ENCODE results near the gene RABGAP1L. TPM values are rescaled to one million over a fixed set of nuclear protein-coding genes. Genes with fewer than 3 reads are reported as not detected.
A peak's percentile ranks its signal among the peaks of the same experiment; 100 is the strongest.
"Not testable (repeated sequence)": the region's sequence is repeated elsewhere in the genome, so short reads cannot be mapped to it uniquely, and the experiment has no call there.

The RABGAP1L gene
- polyA plus RNA-seq, 4 donors, result 20.6 to 53.9 (median 25.1) TPM

DNA sequence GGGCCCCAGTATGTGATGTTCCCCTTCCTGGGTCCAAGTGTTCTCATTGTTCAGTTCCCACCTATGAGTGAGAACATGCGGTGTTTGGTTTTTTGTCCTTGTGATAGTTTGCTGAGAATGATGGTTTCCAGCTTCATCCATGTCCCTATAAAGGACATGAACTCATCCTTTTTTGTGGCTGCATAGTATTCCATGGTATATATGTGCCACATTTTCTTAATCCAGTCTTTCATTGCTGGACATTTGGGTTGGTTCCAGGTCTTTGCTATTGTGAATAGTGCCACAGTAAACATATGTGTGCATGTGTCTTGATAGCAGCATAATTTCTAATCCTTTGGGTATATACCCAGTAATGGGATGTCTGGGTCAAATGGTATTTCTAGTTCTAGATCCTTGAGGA, 736.3 kb downstream of the RABGAP1L start:
- Histone ChIP-seq H3K36me3 (ENCODE audit: control insufficient read depth in 3 of 3, insufficient read depth in 2 of 3, low read depth in 1 of 3, low read length in 3 of 3) (peaks cover 0 to 14% (median under 1%) of the 10 kb centered on the region in 3 donors), H3K4me1 (ENCODE audit: control insufficient read depth in 3 of 3, insufficient read depth in 2 of 3, low read depth in 1 of 3, low read length in 2 of 3) (peaks cover 0 to 29% (median 3%) of the 10 kb centered on the region in 3 donors)
- FAIRE-seq; H3K9me3 ChIP-seq (ENCODE audit: control insufficient read depth in 2 of 2, insufficient read depth in 1 of 2, low read depth in 1 of 2, low read length in 1 of 2); H3K27me3 ChIP-seq (ENCODE audit: control insufficient read depth in 3 of 3, insufficient read depth in 3 of 3, low read length in 3 of 3); H3K27ac ChIP-seq (ENCODE audit: low read depth in 1 of 3, low read length in 2 of 3); DNase-seq; H3K4me3 ChIP-seq (ENCODE audit: low read depth in 1 of 3, low read length in 3 of 3): not testable (repeated sequence)
- 100% methylated on average over 1 of the region's 1 CpG; no CpG with 5 or more reads in 2 of the 3 donors for WGBS, 3 donors

GRCh38 chr1:174898102-174898797, 738.9 kb downstream of the RABGAP1L start:
- 18 to 65% (median 44%) methylated on average over 3 of the region's 3 CpGs for WGBS, 3 donors
- Histone ChIP-seq H3K36me3 (ENCODE audit: control insufficient read depth in 3 of 3, insufficient read depth in 2 of 3, low read depth in 1 of 3, low read length in 3 of 3) (peaks cover 0 to 14% (median 2%) of the 10 kb centered on the region in 3 donors), H3K9me3 (ENCODE audit: control insufficient read depth in 2 of 2, insufficient read depth in 1 of 2, low read depth in 1 of 2, low read length in 1 of 2) (peaks cover 0 to 17% of the 10 kb centered on the region in 2 donors), H3K27ac (ENCODE audit: low read depth in 1 of 3, low read length in 2 of 3) (peak overlapping the region in 2 of 3 donors; percentile 43 to 58), H3K27me3 (ENCODE audit: control insufficient read depth in 3 of 3, insufficient read depth in 3 of 3, low read length in 3 of 3) (no peaks in the 10 kb centered on the region), H3K4me3 (ENCODE audit: low read depth in 1 of 3, low read length in 3 of 3) (no peak overlapping the region), H3K4me1 (ENCODE audit: control insufficient read depth in 3 of 3, insufficient read depth in 2 of 3, low read depth in 1 of 3, low read length in 2 of 3) (peaks cover 0 to 25% (median 3%) of the 10 kb centered on the region in 3 donors)
- DNase-seq (peak; percentile 43 to 52), FAIRE-seq (no peak)

DNA sequence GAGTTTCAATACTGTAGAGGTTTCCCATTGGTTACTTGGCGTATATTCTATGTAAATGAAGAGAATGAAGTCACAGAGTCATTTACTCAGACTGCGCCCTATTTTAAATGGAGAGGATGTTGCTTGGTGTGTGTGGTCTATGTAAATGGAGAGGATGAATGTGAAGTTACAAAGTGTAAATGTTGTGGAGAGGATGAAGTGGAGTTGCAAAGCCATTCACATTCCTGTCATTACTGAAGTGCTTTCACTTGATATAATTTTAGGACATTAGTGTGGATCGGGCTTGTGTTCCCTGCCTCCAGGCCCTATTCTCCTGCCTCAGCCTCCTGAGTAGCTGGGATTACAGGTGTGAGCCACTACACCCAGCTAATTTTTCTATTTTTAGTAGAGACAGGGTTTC, 741.0 kb downstream of the RABGAP1L start:
- DNase-seq, result no peak
- Histone ChIP-seq H3K4me3 (ENCODE audit: low read depth in 1 of 3, low read length in 3 of 3) (no peak overlapping the region), H3K9me3 (ENCODE audit: control insufficient read depth in 2 of 2, insufficient read depth in 1 of 2, low read depth in 1 of 2, low read length in 1 of 2) (peaks cover 0 to 27% of the 10 kb centered on the region in 2 donors), H3K27me3 (ENCODE audit: control insufficient read depth in 3 of 3, insufficient read depth in 3 of 3, low read length in 3 of 3) (no peaks in the 10 kb centered on the region), H3K4me1 (ENCODE audit: control insufficient read depth in 3 of 3, insufficient read depth in 2 of 3, low read depth in 1 of 3, low read length in 2 of 3) (peaks cover 0 to 9% (median 0%) of the 10 kb centered on the region in 3 donors), H3K27ac (ENCODE audit: low read depth in 1 of 3, low read length in 2 of 3) (no peak overlapping the region), H3K36me3 (ENCODE audit: control insufficient read depth in 3 of 3, insufficient read depth in 2 of 3, low read depth in 1 of 3, low read length in 3 of 3) (peaks cover 0 to 22% (median 2%) of the 10 kb centered on the region in 3 donors)
- 87 to 96% (median 92%) methylated on average over 3 of the region's 3 CpGs for WGBS, 3 donors
- no peak for FAIRE-seq

- no peaks in the 10 kb centered on the region for H3K27me3 ChIP-seq (ENCODE audit: control insufficient read depth in 3 of 3, insufficient read depth in 3 of 3, low read length in 3 of 3)
- DNase-seq, result no peak
These were observed 743.3 kb downstream of the RABGAP1L start for GRCh38 chr1:174902531-174903099.

GRCh38 chr1:174911606-174912005, 752.3 kb downstream of the RABGAP1L start:
- 87 to 97% (median 93%) methylated on average over 3 of the region's 3 CpGs for WGBS, 3 donors
- no peak overlapping the region for H3K4me3 ChIP-seq (ENCODE audit: low read depth in 1 of 3, low read length in 3 of 3)
- H3K27ac ChIP-seq (ENCODE audit: low read depth in 1 of 3, low read length in 2 of 3), result no peak overlapping the region
- H3K4me1 ChIP-seq (ENCODE audit: control insufficient read depth in 3 of 3, insufficient read depth in 2 of 3, low read depth in 1 of 3, low read length in 2 of 3), result peaks cover 0 to 16% (median 6%) of the 10 kb centered on the region in 3 donors
- H3K36me3 ChIP-seq (ENCODE audit: control insufficient read depth in 3 of 3, insufficient read depth in 2 of 3, low read depth in 1 of 3, low read length in 3 of 3), result peaks cover 0 to 8% (median 0%) of the 10 kb centered on the region in 3 donors
- H3K9me3 ChIP-seq (ENCODE audit: control insufficient read depth in 2 of 2, insufficient read depth in 1 of 2, low read depth in 1 of 2, low read length in 1 of 2), result peaks cover 0 to 3% of the 10 kb centered on the region in 2 donors
- DNase-seq, result no peak
- H3K27me3 ChIP-seq (ENCODE audit: control insufficient read depth in 3 of 3, insufficient read depth in 3 of 3, low read length in 3 of 3), result no peaks in the 10 kb centered on the region
- no peak for FAIRE-seq

More at GRCh38 chr1:174902531-174903099, 743.3 kb downstream of the RABGAP1L start:
- no peak overlapping the region for H3K27ac ChIP-seq (ENCODE audit: low read depth in 1 of 3, low read length in 2 of 3)
- peaks cover 0 to 6% (median 0%) of the 10 kb centered on the region in 3 donors for H3K4me1 ChIP-seq (ENCODE audit: control insufficient read depth in 3 of 3, insufficient read depth in 2 of 3, low read depth in 1 of 3, low read length in 2 of 3)
- no peak overlapping the region for H3K4me3 ChIP-seq (ENCODE audit: low read depth in 1 of 3, low read length in 3 of 3)
- H3K36me3 ChIP-seq (ENCODE audit: control insufficient read depth in 3 of 3, insufficient read depth in 2 of 3, low read depth in 1 of 3, low read length in 3 of 3), result peaks cover 0 to 29% (median 2%) of the 10 kb centered on the region in 3 donors
- no peak for FAIRE-seq
- H3K9me3 ChIP-seq (ENCODE audit: control insufficient read depth in 2 of 2, insufficient read depth in 1 of 2, low read depth in 1 of 2, low read length in 1 of 2), result peaks cover 0 to 42% of the 10 kb centered on the region in 2 donors
- 80 to 85% (median 81%) methylated on average over 4 of the region's 4 CpGs for WGBS, 3 donors

- Histone ChIP-seq H3K4me3 (ENCODE audit: low read depth in 1 of 3, low read length in 3 of 3) (no peak overlapping the region), H3K27me3 (ENCODE audit: control insufficient read depth in 3 of 3, insufficient read depth in 3 of 3, low read length in 3 of 3) (no peaks in the 10 kb centered on the region), H3K27ac (ENCODE audit: low read depth in 1 of 3, low read length in 2 of 3) (no peak overlapping the region), H3K36me3 (ENCODE audit: control insufficient read depth in 3 of 3, insufficient read depth in 2 of 3, low read depth in 1 of 3, low read length in 3 of 3) (peaks cover 0 to 7% (median 0%) of the 10 kb centered on the region in 3 donors), H3K4me1 (ENCODE audit: control insufficient read depth in 3 of 3, insufficient read depth in 2 of 3, low read depth in 1 of 3, low read length in 2 of 3) (peaks cover 0 to 16% (median 10%) of the 10 kb centered on the region in 3 donors), H3K9me3 (ENCODE audit: control insufficient read depth in 2 of 2, insufficient read depth in 1 of 2, low read depth in 1 of 2, low read length in 1 of 2) (peaks cover 0 to 2% of the 10 kb centered on the region in 2 donors)
- DNase-seq (no peak), FAIRE-seq (no peak)
These were observed 752.9 kb downstream of the RABGAP1L start for GRCh38 chr1:174912264-174912663.

DNA sequence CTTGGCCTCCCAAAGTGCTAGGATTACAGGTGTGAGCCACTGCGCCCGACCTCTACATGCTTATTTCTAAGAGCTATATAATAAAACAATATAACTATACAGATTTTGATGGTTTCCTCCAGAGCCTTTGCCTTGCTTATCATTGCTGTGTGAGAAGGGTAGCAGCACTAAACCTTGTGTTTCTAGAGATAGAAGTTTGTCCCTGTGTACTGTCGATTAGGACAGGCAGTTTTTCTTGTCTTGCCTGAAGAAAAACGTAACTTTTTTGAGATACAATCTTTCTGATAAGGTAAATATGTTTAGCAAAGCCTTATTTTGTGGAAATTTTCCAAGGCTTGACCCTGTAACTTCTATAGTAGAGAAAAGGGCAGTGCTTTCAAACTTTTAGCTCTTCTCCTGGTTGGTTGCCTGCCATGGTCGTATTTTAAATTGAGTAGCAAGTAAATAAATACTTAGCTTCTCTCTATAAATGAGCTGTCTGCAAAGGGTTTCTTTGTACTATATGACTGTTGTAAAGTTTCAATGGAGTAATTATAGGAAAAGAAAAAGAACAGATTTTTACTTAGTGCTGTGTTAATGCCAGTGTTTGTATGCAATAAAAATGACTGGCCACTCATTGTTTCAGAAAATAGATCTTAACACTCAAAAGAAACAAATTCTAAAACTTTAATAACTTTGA, 754.0 kb downstream of the RABGAP1L start:
- Histone ChIP-seq H3K36me3 (ENCODE audit: control insufficient read depth in 3 of 3, insufficient read depth in 2 of 3, low read depth in 1 of 3, low read length in 3 of 3) (peaks cover 0 to 5% (median 0%) of the 10 kb centered on the region in 3 donors), H3K27me3 (ENCODE audit: control insufficient read depth in 3 of 3, insufficient read depth in 3 of 3, low read length in 3 of 3) (no peaks in the 10 kb centered on the region), H3K27ac (ENCODE audit: low read depth in 1 of 3, low read length in 2 of 3) (peak overlapping the region in 1 of 3 donors; percentile 43), H3K4me1 (ENCODE audit: control insufficient read depth in 3 of 3, insufficient read depth in 2 of 3, low read depth in 1 of 3, low read length in 2 of 3) (peaks cover 0 to 16% (median 10%) of the 10 kb centered on the region in 3 donors), H3K9me3 (ENCODE audit: control insufficient read depth in 2 of 2, insufficient read depth in 1 of 2, low read depth in 1 of 2, low read length in 1 of 2) (no peaks in the 10 kb centered on the region), H3K4me3 (ENCODE audit: low read depth in 1 of 3, low read length in 3 of 3) (no peak overlapping the region)
- no peak for FAIRE-seq
- peak in 1 of 2 donors; percentile 27 for DNase-seq
- WGBS, 3 donors, result 32 to 55% (median 44%) methylated on average over 5 of the region's 5 CpGs

GRCh38 chr1:174914991-174915390, 755.7 kb downstream of the RABGAP1L start:
- WGBS, 3 donors, result 39 to 47% (median 42%) methylated on average over 1 of the region's 1 CpG
- Histone ChIP-seq H3K9me3 (ENCODE audit: control insufficient read depth in 2 of 2, insufficient read depth in 1 of 2, low read depth in 1 of 2, low read length in 1 of 2) (peaks cover 0 to 6% of the 10 kb centered on the region in 2 donors), H3K27ac (ENCODE audit: low read depth in 1 of 3, low read length in 2 of 3) (no peak overlapping the region), H3K4me1 (ENCODE audit: control insufficient read depth in 3 of 3, insufficient read depth in 2 of 3, low read depth in 1 of 3, low read length in 2 of 3) (peaks cover 0 to 16% (median 10%) of the 10 kb centered on the region in 3 donors), H3K4me3 (ENCODE audit: low read depth in 1 of 3, low read length in 3 of 3) (no peak overlapping the region), H3K27me3 (ENCODE audit: control insufficient read depth in 3 of 3, insufficient read depth in 3 of 3, low read length in 3 of 3) (no peaks in the 10 kb centered on the region), H3K36me3 (ENCODE audit: control insufficient read depth in 3 of 3, insufficient read depth in 2 of 3, low read depth in 1 of 3, low read length in 3 of 3) (peaks cover 0 to 10% (median 0%) of the 10 kb centered on the region in 3 donors)
- FAIRE-seq (no peak), DNase-seq (no peak)
